GM21360 (cell line): ENCODE data around the gene TPST1.
"Not testable (repeated sequence)": the region's sequence is repeated elsewhere in the genome, so short reads cannot be mapped to it uniquely, and the experiment has no call there.

ENCODE experiments used
- ATAC-seq: cut with Tn5 transposase; IDR thresholded peaks from one replicate; pipeline ENCODE4 v1.9.1; 2021; ENCODE audit warnings: mild to moderate bottlenecking, moderate library complexity; ENCODE audit not compliant: unreplicated experiment

The TPST1 gene

DNA sequence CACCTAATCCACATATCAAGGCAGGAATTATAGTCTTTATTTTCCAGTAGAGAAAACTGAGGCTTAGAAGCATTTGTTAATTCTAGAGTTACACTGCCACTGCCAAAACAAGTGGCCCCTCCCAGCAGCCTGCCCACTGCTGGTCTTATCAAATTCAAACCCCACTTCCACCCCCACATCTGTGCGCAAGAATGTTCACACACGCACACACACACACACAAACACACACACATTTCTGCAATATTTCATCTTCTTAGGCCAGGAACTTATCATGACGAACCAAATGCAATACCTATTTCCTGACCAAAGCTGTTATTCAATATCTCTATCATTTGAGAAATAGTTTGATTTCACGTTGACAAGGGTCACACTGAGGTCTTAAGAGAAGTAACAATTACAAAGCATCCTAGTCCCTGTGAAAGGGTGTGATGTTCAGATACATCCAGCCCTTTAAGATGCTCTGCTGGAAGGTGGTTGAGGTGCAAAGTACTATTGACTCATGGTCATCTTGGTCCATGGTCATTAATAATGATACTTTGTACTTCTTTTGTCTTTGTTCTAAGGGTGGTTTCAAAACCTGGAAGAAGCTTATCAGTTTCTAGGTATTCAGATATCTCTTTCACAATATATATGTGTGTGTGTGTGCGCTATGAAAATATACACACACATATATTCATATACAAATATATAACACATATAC, 169.2 kb downstream of the TPST1 start:
- not testable (repeated sequence) for ATAC-seq

DNA sequence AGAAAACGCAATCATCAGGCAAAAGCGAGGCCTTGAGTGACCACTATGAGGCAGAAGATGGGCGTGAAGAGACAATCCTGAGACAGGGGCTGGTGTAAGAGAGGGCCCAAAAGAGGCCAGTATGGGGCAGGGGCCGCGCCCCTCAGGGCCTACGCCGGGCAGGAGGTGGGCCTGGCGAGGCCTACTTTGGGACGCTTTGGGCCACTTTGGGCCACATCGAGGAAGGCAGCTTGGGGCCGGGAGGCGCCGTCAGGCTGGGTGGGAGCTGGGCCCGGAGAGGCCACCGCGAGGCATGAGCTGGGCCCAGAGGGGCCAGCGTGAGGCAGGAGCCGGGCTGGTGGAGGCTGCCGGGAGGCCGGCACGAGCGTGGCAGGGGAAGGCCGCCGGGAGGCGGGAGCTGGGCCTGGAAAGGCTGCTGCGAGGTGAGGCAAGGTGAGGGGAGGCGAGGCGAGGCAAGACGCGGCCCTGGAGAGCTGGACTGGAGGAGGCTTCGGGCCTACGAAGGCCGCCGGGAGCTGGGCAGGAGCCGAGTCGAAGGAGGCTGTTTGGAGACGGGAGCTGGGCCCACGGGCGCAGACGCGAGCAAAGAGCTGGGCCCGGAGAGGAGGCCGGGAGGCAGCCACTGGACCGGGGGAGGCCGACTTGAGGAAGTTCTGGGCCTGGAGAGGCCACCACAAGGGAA, 171.3 kb downstream of the TPST1 start:
- no peak for ATAC-seq

DNA sequence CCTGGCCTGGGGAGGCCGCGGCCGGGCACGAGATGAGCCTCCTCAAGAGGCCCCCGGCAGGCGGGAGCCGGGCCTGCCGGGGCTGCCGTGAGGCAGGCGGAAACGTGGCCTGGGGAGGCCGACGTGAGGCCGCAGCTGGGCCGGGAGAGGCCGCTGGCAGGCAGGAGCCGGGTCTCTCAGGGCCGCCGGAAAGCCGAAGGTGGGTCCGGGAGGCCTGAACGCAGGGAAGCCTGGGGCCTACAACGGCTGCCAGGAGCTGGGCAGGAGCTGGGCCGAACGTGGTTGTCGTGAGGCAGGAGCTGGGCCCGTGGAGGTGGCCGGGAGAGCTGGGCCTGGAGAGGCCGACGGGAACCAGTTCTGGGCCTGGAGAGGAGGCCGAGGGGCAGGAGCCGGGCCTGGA, 171.9 kb downstream of the TPST1 start:
- ATAC-seq, result no peak

DNA sequence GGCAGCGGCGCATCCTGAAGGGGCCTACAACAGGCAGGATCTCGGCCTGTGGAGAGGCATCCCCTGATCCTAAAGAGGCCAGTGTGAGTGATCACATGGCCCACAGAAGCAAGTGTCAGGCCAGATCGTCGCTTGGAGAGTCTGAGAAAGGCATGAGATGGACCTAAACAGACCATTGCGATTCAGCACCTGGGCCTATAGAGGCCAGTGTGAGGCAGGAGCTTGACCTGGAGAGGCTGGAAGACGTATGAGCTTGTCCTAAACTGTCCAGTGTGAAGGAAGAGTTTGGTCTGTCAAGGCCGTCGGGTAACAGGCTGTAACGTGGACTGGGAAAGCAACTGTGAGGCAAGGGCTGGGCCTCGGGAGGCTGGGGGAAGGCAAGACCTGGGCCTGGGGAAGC, 172.6 kb downstream of the TPST1 start:
- no peak for ATAC-seq

DNA sequence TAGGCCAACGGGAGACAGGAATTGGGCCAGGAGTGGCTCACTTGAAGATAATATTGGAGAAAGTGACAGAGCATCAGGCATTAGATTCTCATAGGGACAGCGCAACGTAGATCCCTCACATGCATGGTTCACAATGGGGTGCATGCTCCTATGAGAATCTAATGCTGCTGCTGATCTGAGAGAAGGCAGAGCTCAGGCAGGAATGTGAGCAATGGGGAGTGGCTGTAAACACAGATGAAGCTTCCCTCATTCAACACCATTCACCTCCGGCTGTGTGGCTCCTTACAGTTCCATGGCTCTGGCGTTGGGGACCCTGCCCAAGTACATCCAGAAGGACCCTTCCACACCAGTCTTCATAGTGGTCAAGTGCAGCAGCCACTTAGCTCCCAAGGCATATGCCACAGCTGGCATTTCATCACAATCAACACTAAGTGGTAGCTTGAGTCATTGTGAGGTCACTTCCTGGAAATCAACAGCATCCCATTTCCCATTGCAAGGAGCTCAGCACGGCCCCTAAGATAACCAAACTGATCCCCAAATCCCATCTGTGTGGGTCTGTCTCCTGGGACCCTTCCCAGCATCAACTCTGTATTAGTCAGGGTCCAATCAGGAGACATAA, 174.5 kb downstream of the TPST1 start:
- no peak for ATAC-seq

DNA sequence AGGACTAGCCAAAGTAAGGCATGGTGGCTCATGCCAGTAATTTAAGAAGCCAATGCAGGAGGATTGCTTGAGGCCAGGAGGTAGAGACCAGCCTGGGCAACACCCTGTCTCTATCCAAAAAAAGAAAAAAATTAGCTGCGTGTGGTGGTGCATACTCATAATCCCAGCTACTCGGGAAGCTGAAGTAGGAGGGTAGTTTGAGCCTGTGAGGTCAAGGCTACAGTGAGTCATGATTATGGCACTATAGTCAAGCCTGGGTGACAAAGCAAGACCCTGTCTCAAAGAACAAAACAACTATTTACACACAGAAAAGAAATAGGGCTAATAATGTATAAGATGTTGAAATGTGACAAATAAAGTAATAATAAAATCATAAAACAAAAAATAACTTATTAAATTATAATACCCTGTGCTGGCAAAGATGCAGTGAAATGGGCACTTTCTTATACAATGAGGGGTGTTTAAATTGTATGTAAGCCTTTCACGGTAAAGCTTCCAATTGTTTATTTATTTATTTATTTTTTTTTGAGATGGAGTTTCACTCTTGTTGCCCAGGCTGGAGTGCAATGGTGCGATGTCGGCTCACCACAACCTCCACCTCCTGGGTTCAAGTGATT, 175.2 kb downstream of the TPST1 start:
- no peak for ATAC-seq

DNA sequence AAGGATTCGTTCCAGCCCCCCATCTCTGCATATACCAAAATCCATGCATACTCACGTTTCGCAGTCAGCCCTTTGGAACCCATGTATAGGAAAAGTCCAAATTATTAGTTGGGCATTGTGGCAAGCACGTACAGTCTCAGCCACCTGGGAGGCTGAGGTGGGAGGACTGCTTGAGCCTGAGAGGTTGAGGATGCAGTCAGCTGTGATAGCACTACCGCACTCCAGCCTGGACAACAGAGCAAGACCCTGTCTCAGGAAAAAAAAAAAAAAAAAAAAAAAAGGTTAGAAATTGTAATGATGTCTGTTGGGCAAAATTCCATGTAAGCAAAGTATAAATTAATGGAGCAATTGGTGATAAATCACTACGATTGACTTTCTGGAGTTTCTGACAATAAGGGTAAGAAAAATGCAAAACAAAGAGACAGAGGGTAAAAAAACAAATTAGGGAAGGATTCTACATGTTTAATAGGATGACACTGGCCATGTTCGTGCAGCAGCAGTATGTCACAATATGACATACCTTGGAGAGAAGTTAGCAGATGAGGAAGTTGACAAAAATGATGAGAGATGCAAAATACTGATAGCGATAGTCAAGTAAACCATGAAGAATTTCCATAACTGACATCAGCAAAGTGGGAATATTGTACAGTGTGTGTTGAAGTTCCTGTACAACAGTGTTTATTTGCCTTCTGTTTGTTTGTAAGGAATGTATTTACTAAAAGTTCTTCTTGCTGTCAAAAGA, 177.2 kb downstream of the TPST1 start:
- not testable (repeated sequence) for ATAC-seq

DNA sequence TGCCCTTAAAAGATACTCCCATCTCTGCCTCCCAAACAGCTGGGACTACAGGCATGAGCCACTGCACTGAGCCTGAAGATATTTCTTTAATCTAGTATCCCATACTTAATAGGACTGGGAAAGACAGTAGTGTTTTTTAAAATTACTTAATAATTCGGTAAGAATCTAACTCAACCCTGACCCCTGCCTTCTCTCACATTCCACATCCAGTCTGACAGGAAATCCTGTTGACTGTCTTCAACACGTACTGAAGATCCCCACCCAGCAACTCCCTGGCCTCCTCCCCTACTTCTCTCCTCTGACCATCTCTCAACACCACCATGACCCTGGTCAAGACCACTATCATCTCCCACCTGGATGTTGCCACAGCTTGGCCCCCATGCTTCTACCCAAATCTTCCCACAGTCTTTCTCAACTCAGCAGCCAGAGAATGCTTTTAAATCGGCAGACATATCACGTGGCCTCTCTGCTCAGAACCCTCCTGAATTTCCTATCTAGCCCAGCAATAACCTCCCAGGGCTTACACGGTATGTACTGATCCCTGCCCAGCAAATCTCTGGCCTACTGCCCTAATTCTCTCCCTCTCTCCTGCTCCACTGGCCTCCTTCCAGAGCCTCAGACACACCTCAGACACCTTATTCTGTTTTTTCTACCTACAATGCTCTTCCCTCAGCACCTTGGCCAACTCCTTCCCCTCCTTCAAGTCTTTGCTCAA, 180.2 kb downstream of the TPST1 start:
- not testable (repeated sequence) for ATAC-seq

DNA sequence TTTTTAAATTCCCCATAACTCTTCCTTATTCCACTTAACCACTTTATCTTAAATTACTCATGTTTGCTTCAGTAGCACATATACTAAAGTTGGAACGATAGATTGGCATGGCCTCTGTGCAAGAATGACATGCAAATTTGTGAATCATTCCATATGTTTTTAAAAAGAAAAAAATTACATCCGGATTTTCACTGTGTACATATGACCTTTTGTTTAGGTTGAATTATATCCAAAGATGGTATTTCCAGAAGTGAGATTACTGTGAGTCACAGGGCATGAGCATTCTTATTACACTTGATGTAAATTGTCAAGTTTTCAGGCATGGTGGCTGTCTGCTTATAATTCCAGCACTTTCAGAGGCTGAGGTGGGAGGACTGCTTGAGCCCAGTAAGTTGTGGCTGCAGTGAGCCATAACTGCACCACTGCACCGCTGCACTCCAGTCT, 190.0 kb downstream of the TPST1 start:
- not testable (repeated sequence) for ATAC-seq

DNA sequence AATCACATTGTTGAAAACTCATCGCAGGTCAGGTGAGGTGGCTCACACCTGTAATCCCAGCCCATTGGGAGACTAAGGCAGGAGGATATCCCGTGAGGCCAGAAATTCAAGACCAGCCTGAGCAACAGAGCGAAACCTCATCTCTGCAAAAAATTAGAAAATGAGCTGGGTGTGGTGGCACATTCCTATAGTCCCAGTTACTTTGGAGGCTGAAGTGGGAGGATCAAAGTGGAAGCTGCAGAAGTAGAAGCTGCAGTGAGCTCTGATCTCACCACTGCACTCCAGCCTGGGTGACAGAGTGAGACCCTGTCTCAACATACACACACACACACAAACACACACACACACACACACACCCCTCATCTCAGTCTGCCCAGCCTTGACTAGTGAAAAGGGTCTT, 190.9 kb downstream of the TPST1 start:
- not testable (repeated sequence) for ATAC-seq

DNA sequence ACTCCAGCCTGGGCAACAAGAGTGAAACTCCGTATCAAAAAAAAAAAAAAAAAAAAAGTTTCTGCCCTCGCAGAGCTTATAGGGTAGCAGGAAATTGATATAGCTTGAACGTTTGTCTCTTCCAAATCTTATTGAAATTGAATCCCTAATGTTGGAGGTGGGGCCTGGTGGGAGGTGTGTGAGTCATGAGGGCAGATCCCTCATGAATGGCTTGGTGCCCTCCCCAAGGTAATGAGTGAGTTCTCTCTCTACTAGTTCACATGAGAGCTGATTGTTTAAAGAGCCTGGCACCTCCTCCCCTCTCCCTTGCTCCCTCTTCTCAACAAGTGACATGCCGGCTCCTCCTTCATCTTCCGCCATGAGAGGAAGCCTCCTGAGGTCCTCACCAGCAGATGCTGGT, 193.7 kb downstream of the TPST1 start:
- not testable (repeated sequence) for ATAC-seq

DNA sequence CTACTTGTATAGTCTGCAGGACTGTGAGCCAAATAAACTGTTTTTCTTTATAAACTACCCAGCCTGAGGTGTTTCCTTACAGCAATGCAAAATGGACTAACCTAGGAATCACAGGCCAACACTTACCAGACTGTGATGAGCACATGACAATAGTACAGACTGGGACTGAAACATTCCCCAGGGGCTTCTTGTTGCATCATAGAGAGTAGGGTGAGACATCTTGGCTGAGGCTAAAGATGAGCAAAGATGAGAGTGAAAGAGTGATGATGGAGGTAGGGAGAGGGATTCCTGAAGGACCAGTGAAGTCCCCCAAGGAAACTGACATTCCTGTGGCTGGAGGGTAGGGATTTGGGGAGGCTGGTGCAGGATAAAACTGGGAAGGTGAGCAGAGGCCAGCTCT, 194.4 kb downstream of the TPST1 start:
- ATAC-seq, result no peak

DNA sequence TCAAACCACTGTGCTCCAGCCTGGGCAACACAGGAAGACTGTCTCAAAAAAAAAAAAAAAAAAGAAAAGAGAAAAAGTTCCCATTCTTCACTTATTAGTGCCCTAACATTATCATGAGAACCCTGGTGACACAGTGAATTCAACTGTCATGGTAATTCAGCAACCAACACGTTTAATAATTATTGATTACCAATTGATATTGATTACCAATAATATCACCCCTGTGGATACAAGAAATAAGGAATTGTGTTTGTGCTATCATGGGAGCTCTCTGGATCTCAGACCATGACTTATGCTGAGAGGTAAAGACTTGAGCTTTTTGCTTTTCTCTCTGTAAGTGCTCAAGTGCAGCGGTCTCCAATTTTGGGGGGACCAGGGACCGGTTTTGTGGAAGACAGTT, 195.3 kb downstream of the TPST1 start:
- ATAC-seq, result no peak

DNA sequence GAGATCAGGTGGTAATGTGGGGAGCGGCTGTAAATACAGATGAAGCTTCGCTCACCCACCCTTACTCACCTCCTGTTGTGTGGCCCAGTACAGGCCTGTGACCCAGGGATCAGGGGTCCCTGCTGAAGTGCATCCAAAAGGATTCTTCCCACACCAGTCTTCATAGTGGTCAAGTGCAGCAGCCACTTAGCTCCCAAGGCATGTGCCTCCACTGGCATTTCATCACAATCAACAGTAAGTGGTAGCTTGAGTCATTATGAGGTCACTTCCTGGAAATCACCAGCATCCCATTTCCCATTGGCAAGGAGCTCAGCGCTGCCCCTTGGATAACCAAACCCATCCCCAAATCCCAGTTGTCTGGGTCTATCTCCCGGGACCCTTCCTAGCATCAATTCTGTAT, 196.0 kb downstream of the TPST1 start:
- not testable (repeated sequence) for ATAC-seq

DNA sequence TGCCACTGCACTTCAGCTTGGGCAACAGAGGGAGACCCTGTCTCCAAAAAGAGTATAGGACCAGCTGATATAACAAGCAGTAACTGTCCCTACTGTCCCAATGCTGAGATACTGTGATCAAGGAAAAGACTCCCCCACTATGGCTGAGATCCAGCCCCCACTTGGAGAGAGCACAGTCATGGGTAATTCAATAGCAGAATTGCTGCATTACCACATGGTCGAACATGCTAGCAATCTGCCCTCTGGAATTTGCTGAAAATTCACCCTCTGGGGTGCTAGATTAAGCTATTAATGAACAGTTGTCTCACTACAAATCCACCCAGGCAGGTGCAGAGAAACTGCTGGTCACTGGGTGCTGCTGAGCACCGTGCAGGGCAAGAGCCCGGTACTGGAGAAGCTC, 196.8 kb downstream of the TPST1 start:
- not testable (repeated sequence) for ATAC-seq

DNA sequence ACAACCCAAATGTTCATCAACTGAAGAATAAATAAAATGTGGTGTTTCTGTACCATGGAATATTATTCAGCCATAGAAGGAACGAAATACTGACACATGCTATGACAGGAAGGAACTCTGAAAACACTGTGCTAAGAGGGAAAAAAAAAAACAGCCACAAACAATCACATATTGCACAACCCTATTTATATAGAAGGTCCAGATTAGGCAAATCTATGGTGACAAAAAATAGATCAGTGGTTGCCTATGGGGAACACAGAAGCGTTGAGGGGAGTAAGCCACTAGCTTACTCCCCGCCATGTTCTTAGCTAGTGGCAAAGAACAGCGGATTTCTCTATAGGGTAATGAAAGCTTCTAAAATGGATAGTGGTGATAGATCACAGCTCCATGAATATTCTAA, 198.4 kb downstream of the TPST1 start:
- ATAC-seq, result no peak

DNA sequence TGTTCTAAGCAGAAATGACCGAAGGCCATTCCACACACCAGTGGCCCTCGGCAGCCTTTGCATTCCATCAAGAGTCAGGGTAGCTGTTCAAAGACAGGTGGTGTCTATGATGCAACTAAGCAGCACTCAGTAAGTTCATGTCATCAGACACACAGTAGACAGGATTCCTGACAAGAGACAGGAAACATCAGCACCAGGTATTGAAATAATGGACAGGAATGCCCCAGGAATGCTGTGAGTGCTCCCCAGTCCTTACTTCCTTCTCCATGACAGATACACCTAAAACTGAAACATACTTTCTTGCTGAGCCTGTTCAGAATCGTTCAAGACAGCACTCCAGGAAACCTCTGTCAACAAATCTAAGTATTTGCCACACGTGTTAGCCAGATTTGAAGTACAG, 204.4 kb downstream of the TPST1 start:
- no peak for ATAC-seq
